Measurements from ENCODE around the gene LRRC28.

Gene LRRC28

GRCh38 chr15:99416191-99417188 is 165.2 kb downstream of the LRRC28 start:
- TF ChIP-seq, protein P1, sequence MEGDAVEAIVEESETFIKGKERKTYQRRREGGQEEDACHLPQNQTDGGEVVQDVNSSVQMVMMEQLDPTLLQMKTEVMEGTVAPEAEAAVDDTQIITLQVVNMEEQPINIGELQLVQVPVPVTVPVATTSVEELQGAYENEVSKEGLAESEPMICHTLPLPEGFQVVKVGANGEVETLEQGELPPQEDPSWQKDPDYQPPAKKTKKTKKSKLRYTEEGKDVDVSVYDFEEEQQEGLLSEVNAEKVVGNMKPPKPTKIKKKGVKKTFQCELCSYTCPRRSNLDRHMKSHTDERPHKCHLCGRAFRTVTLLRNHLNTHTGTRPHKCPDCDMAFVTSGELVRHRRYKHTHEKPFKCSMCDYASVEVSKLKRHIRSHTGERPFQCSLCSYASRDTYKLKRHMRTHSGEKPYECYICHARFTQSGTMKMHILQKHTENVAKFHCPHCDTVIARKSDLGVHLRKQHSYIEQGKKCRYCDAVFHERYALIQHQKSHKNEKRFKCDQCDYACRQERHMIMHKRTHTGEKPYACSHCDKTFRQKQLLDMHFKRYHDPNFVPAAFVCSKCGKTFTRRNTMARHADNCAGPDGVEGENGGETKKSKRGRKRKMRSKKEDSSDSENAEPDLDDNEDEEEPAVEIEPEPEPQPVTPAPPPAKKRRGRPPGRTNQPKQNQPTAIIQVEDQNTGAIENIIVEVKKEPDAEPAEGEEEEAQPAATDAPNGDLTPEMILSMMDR (IDR thresholded peaks at IDR 0.05; ENCODE audit: low read depth, low read length, missing control alignments): no peak
- no peak overlapping the region for H3K4me3 ChIP-seq (ENCODE audit: low read depth, low read length)
- DNase-seq (ENCODE audit: low read depth): no peak
- in situ Hi-C loops (cut with HindIII; ENCODE audit: low sequenced_read_pairs): no loop called here

GRCh38 chr15:99421172-99421656 is 169.9 kb downstream of the LRRC28 start:
- in situ Hi-C loops (cut with HindIII; ENCODE audit: low sequenced_read_pairs): no loop called here
- no peak for DNase-seq (ENCODE audit: low read depth)
- TF ChIP-seq, protein P1 (IDR thresholded peaks at IDR 0.05; ENCODE audit: low read depth, low read length, missing control alignments): no peak
- no peak overlapping the region for H3K4me3 ChIP-seq (ENCODE audit: low read depth, low read length)

DNA sequence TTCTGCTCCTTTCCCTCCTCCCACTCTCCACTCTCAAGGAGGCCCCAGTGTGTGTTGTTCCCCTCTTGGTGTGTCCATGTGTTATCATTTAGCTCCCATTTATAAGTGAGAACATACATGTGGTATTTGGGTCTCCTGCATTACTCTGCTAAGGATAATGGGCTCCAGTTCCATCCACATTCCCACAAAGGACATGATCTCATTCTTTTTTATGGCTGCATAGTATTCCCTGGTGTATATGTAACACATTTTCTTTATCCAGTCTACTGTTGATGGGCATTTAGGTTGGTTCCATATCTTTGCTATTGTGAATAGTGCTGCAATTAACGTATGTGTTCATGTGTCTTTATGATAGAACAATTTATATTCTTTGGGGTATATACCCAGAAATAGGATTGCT is 170.5 kb downstream of the LRRC28 start:
- DNase-seq (ENCODE audit: low read depth): no peak
- no peak overlapping the region for H3K4me3 ChIP-seq (ENCODE audit: low read depth, low read length)
- TF ChIP-seq, protein P1 (IDR thresholded peaks at IDR 0.05; ENCODE audit: low read depth, low read length, missing control alignments): no peak
- in situ Hi-C loops (cut with HindIII; ENCODE audit: low sequenced_read_pairs): no loop called here

- H3K4me3 ChIP-seq (ENCODE audit: low read depth, low read length): no peak overlapping the region
- no peak for DNase-seq (ENCODE audit: low read depth)
- in situ Hi-C loops (cut with HindIII; ENCODE audit: low sequenced_read_pairs): no loop called here
- TF ChIP-seq, protein P1 (IDR thresholded peaks at IDR 0.05; ENCODE audit: low read depth, low read length, missing control alignments): no peak
Observed at GRCh38 chr15:99423186-99424130, 172.2 kb downstream of the LRRC28 start.

DNA sequence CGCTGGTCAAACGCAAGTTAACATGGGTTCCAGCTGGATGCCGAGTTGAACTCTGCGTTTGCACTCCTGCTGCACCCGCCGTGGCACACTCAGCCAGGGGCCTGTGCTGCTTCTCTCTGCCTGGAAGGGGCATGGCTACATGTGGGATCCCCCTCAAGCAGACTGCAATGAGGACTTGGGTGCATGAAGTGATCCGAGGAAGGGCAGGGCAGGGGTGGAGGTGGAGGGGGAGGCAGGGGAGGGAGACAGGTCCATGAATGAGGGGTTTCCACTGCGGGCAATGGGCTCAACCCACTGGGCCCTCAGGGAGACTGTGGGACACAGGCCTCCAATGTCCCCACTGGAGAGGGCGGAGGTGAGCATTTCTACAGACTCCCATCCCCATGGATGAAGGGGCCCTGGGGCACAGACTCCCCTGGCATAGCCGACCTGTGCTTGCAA is 172.9 kb downstream of the LRRC28 start:
- H3K4me3 ChIP-seq (ENCODE audit: low read depth, low read length): no peak overlapping the region
- TF ChIP-seq, protein P1 (IDR thresholded peaks at IDR 0.05; ENCODE audit: low read depth, low read length, missing control alignments): no peak
- in situ Hi-C loops (cut with HindIII; ENCODE audit: low sequenced_read_pairs): no loop called here
- DNase-seq (ENCODE audit: low read depth): no peak

All from astrocyte of the cerebellum (primary cell).